Activated naive CD4-positive, alpha-beta T cell treated with Interleukin-2 at 50 U/mL for 16 hours (primary cell): ENCODE results near the gene ZBED1.

Experiments used
- DNase-seq: peaks from one replicate; pipeline ENCODE4 v3.0.0-alpha.2; 2020

Gene ZBED1

GRCh38 chrX:2451501-2452316 lies 49.1 kb downstream of the ZBED1 start:
- no peak for DNase-seq

GRCh38 chrX:2450681-2451080 lies 50.1 kb downstream of the ZBED1 start:
- DNase-seq: no peak

GRCh38 chrX:2449135-2449886 lies 51.5 kb downstream of the ZBED1 start:
- no peak for DNase-seq

- DNase-seq: no peak
Observed at GRCh38 chrX:2447484-2447883, 53.3 kb downstream of the ZBED1 start.

- no peak for DNase-seq
Observed at GRCh38 chrX:2446815-2447214, 54.0 kb downstream of the ZBED1 start.

GRCh38 chrX:2445662-2446623 lies 54.8 kb downstream of the ZBED1 start:
- no peak for DNase-seq

- no peak for DNase-seq
Observed at GRCh38 chrX:2442694-2443093, 58.1 kb downstream of the ZBED1 start.

- DNase-seq: no peak
Observed at GRCh38 chrX:2441466-2441865, 59.3 kb downstream of the ZBED1 start.

- no peak for DNase-seq
Observed at GRCh38 chrX:2439613-2440012, 61.2 kb downstream of the ZBED1 start.
